ENCODE results near the gene P2RY2.

The P2RY2 gene

DNA sequence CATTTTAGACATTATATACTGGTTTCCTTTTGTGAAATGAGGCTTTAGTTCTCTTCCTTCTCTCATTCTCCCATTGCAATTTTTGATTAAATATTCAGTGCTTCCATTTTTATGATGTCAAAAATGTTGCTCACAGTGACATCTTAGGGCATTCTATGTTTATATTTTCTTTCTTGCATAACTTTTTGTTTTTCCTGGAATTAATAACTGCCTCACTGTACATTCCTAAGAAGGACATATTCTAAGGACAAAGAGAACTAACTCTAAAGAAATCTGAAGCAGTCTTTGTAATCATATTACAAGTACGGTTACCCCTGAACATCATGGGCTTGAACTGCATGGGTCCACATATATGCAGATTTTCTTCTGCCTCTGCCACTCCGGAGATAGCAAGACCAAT is 28.2 kb downstream of the P2RY2 start:
- no peak for DNase-seq

DNA sequence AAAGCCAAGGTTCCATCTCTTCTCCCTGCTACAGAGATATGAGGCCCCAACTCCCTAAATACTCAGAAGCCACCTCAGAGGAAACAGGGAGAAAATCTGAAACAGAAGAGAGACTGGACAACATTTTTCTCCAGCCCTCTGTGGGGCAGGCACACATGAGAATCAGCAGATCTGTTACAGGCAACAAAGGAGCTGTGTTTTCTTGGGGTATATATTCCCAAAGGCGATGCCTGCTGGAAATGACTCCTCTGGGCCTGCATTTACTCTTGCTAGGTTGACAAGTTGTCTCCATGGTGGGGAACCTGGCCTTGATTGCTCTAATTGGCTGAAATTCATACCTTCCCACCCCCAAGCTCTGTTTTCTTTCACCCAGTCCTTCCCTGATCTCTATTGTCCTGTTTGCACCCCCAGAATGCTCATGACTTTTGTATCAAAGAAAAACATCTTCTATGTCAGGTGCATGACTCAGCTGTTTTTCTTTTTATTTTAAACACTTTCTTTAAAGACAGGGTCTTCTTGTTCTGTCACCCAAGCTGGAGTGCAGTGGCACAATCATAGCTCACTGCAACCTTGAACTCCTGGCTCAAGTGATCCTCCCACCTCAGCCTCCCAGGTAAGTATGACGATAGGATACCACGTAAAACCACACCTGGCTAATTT is 30.6 kb downstream of the P2RY2 start:
- no peak for DNase-seq

DNA sequence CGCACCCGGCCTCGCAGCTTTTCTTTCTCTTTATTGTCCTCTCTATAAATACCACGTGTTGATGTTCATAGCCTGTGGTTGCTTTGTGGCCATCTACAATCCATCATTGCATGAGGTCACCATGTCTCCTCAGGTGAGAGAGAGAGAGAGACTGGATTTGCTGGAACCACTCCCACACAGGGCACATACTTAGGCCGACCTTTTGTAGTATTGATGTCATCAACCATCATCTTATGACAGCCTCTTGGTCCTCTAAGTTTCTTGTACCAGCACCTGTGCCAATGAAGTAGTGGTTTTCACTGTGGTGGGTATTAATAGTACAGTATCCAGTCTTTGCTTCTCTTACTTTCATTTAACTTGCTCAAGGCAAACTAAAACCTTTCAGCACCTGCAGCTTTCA is 31.2 kb downstream of the P2RY2 start:
- DNase-seq = no peak

DNA sequence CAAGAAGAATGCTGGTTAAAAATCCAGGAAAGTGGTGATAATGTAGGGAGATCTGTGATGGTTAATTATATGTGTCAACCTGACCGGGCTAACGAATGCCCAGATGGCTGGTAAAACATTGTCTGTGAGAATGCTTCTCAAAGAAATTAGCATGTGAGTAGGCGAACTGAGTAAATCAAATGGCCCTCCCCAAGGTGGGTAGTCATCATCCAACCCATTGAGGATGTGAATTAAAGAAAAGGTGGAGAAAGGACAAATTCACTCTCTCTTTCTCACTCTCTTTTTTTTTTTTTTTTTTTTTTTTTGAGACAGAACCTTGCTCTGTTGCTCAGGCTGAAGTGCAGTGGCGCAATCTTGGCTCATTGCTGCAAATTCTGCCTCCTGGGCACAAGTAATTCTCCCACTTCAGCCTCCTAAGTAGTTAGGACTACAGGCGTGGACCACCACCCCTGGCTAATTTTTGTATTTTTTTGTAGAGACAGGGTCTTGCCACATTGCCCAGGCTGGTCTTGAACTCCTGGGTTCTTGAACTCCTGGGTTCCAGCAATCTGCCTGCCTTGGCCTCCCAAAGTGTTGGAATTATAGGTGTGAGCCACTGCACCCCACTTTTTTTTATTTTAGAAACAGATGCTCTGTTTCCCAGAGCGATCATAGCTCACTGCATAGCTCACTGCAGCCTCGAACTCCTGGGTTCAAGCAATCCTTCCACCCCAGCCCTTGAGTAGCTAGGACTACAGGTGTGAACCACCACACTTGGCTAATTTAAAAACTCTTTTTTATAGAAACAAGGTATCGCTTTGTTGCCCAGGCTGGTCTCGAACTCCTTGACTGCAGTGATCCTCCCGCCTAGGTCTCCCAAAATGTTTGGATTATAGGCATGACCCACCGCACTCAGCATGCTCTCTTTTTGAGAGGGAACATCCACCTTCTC is 32.0 kb downstream of the P2RY2 start:
- DNase-seq = no peak

DNA sequence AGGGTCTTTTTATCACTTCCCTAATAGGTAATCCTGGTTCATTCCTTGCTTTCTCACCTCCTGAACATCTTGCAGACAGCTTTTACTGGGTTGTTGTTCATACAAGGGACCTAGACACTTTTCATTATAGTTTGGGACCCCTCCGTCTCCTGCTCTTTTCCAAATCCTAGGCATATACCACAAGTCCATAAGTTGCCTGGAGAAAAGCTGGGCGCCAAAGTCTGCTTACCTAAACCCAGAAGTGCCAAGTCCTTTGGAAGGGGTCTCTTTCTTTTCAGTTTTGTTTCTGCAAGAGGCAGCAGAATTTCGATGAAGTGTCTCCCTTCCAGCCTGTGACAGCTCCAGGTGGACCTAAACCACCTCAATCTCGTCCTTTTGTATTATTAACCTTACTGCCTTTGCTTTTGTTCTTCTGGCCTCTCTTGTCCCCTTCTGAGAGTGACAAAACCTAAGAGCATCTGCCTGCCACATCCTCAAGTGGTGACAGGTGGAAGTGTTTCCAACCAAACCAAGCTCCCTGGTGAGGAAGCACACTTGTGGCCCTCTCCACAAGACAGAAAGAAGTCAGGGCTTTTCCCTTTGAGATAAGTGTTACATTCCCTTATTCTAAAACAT is 34.6 kb downstream of the P2RY2 start:
- DNase-seq = no peak

DNA sequence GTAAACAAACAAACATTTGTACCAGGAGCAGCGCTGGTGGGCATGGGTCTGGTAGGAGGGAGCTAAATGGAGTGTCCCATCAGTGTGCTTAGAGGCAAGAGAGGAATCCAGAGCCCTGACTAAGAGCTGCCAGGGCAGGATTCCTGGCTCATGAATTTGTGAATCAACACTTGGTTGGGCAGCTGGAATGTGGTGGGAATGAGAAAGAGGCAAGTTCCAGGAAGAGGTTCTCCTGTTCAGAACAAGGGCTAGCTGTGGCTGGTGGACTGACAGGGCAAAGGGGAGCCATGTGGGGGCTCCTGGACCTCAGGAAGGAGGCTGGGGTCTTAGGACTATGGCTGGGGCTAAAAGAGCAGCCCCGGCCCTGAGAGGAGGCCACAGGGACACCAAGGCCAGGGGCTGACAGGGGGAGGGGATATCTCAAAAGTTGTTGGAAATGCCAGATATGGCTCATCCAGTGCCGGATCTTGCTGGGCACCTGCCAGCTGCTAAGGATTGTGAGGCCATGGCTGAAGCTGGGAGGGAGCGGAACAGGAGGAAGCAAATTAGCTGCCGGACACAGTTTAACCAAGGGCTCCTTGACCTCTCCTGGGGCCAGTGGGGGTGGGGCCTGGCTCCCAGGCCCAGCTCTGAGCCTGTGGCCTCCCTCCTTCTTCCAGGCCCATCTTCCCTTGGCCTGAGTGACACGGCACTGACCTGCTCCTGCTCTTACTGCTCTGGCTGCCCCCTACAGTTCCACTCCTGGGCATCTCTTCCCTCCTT is 39.4 kb downstream of the P2RY2 start:
- DNase-seq = no peak

DNA sequence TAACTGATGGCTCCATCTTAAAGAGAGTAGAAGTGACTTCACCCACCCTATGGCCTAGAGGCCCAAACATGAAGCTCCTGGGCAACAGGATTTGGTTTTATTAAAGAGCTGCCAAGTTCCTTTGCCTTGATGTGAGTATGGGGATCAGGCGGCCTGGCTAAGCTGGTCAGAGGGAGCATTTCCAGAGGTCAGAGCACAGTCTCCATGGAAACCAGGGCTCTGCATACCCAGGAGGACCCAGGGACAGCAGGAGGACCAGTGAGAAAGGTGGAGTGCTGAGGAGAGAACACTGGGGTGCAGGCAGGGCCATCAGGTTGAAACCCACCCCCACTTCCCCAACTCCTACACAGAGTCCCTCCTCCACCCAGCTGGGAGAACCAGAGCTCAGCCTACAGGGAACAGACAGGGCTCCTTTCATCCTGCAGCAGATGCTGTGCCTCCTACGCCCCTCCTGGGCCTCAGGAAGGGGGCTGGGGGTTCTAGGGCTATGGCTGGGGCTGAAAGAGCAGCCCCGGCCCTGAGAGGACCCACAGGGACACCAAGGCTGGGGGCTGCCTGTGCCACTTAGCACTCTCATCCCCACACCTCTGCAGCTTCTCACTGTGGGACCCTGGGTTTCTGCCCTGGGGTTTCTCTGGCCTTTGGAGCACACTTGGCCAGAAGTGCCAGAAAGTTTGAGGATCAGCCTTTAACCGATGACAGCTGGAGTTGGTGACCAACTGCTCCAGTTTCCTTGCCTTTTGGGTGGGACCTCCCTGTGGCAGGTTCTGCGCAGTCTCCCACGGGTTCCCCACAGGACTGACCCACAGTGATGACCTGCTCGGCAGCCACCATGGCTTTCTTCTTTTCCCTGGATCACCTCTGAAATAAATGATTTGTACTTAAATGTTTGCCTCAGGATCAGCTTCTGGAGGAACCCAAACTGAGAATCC is 40.3 kb downstream of the P2RY2 start:
- no peak for DNase-seq

DNA sequence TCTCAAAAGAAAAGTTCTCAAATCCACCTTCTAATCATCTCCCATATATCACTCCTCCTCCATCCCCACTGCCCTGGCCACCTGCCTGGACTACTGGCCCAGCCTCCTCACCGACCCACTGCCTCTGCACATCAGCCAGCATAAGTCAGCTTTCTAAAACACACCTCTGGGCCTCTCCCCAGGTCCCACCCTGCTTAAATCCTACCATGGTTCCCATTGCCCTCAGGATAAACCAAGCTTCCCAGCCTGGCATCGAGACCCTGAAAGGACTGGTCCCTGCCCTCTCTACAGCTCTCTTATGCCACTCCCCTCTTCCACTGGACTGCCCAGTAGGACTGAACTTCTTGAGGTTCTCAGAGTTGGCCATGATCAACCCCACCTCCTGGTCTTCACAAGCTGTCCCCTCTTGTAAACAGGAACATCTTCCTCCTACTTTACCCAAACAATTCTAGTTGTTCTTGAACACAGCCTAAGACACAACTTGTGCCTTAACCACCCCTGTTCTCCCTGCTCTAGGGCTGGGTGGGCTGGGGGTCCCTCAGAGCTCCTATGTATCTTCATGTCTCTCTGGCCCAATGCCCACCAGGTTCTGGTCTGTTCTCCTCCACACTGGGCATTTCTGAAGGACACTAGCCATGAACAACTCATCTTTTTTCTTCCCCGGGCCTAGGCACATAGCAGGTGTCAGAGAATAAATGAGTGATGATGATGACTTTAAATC is 41.5 kb downstream of the P2RY2 start:
- DNase-seq = no peak

DNA sequence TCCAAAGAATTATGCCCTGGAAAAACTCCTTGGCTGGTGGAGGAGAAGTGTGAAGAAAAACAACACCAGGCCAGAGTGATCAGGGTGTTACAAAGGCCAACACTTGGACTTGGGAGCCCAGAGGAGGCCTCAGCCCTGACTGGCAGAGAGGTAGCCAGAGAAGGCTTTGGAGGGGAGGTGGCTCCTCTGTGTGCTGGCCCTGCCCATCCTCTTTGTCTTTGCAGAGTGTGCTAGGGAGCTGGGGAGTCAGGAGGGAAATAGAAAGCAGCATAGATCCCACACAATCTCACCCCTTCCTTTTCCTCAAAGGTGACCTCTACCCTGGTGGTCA is 42.0 kb downstream of the P2RY2 start:
- DNase-seq = no peak

DNA sequence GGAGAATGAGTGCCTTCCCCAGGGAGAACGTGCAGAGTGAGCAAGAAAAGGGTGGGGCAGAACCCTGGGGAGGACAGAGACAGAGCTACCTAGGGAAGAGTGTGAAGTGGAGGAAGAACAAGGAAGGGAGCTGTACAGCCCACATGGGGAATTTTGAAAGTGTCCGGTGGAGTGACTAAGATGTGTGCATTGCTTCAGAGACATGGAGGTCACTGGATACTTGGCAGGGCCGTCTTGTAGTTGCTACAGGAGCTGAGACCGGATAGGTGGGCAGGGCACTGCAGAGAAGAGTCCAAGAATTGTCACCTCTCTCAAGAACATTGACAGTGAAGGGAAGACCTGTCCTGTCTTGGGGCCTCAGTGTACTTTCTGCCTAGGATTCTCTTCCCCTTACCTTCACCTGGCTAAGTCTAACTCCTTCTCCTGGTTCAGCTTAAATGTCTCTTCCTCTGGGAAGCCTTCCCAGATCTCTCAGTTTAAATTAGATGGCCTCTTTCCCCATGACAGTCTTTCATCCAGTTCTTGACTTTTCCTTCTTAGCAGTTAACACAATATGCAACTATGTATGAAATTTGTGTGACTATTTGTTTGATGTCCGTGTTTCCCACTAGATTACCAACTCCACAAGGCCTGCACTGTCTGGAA is 44.9 kb downstream of the P2RY2 start:
- no peak for DNase-seq

DNA sequence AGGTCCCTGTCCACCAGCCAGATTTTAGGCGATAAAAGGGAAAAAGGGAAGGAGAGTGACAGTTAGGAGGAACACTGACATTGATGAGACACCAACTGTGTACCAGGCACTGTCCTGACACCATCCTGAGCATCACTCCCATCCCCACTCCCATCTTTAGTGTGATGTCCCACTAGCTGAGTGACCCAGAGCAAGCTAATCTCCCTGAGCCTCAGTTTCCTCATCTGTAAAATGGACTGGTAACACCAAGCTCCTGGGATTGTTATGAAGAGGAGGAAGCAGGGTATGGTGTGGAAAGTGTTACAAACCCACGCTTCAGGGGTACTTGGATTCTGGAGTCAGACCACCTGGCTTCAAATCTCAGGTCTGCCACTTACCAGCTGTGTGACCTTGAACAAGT is 45.6 kb downstream of the P2RY2 start:
- DNase-seq = no peak

DNA sequence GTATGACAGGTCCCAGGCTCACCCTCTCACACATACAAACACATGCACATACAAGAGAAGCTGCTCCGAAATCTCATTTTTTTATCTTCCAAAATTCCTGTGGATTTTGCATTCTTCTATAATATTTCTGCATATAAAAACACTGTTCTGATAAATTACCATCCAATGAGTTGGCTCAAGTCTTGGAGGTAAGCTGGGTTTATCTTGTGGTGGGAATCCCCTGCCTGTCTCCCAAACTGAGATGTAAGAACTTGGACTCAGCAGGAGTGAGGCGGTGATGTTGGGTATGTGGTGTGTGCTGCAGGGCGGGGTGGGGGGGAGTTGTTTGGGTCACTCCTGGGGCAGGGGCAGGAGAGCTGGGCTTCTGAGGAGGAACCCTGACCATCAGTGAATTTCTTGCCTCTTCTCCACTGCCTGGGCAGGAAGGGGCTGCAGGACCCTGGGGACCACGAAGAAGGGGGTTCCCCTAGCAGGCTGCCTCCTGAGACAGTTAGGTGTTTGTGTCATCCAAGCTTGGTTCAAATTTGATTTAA is 47.3 kb downstream of the P2RY2 start:
- no peak for DNase-seq

DNA sequence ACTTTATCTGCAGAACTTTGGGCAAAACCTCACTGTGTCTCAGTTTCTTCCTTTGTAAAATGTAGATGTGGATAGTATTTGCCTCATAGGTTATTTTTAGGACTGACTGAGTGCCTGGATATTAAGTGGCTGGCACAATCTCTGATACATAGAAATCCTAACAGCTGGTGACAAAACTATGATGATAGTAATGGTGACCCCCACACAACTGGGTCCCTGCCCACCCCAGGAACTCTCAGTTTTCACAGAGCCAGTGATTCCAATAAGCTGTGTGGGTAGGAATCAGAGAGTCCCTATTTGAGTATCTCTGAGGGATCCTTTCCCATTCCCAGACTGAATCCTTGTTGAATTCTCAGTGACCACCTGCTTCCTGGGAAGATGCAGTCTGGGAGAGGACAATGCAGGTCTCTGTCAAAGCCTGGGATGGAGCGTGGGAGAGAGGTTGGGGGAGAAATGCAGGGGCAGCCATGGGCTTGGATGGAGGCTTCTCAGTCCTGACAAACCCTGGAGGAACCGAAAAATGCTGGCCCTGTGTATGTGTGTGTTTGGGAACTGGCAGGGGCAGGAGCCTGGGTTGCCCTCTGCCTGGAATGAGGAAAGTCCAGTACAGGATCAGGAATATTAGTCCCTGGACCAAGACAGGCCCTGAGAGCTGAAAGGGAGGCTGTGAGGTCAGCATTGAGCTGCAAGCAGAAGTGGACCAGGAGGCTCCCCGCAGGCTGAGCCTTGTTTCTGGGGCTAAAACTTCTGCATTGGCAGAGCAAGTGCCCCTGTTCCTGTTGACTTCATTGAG is 48.0 kb downstream of the P2RY2 start:
- no peak for DNase-seq

DNA sequence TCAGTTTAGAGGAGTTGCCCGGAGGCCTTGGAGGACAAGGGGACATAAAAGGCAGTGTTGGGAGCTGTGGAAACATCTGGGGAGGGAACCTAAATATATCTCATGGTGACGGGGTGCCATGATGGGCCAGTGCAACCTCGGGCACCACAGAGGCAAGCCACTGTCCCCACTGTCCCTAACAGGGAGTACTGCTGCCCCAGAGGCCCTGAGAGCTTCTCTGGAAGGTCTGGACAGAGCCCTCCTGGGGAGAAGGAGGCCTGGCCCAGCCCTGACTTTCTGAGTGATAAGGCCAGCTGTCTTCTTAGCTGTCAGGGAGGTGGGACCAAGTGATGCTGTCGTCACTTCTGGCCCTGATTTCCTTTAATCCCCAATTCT is 48.6 kb downstream of the P2RY2 start:
- DNase-seq = no peak

DNA sequence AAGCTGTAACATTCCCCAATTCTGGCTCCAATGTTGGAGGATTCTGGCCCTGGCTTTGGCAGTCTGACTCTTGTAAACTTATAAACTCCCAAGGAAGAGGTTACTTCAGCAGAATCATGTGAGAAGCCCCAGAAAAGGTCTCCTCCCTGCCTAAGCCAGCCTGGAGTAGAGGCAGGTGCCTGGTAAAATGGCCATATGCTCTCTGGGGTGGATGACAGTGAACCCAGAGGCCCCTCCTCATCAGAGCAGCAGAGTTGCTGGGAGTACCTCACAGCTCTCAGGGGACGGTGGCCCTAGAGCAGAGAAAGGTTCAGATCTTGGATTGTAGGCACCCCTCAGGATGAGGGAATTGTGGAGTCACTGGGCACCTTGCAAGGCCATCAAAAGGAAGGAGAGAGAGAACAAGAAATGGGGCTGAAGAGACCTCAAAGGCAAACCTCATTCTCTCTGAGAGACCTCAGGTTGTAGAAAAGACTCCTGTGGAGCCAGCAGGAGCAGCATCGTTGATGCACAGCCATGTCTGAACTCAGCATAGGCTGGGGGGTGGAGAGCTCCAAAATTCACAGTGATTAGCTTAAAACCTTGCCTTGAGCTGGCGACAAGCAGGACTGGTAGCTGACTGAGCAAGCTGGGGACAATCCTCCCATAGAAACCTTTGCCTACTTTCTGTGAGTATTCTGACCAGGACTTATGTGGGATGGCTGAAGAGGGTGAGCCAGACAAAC is 49.2 kb downstream of the P2RY2 start:
- DNase-seq = no peak

DNA sequence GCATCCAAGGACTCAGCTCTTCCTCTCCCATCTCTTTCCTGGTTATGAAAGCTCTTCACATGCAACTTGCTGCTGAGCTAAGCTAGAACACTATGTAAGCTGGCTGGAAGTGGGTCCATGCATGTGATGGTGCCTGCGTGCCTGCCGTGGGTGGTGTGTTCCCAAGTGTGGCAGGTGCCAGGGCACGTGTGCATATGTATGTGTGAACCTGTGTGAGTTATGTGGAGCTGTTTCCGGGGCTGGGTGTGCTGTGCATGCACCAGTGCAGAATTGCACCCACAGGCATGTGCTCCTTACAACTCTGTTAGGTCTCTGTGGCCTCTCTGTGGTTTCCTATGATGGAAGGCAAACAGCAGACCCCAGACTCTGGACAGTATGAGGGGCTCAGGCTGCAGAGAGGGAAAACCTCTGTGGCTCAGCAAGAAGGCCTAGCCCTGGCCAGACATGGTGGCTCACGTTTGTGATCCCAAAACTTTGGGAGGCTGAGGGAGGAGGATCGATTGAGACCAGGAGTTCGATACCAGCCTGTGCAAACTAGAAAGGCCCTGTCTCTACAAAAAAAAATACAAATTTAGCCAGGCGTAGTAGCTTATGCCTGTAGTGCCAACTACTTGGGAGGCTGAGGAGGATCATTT is 49.9 kb downstream of the P2RY2 start:
- DNase-seq = no peak

DNA sequence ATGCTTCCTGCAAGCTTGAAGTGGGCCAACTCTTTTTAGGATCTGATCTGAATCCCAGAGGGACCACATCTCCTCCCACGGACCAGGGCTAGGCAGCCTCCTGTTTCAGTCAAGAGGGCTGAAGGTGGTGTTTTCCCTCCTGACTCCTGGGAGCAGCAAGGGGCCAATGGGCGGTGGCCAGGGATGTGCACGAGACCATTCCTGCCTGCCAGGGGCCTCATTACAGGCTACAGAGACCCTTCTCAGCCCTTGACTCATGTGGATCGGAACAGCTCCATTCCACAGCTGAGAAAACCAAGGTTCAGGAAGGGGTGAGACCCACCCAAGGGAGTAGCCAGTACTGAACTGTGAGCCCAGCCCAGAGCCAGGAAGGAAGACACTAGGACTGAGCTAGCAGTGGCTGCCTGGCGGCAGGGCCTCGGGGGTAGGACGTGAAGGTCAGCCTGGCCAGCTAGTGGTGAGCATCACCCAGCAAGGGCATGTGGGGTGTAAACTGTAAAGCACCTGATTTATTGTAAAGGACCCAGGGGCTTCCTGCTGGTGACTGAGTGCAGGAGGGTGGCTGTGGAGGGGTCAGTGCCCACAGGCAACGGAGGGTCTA is 50.7 kb downstream of the P2RY2 start:
- DNase-seq = no peak

DNA sequence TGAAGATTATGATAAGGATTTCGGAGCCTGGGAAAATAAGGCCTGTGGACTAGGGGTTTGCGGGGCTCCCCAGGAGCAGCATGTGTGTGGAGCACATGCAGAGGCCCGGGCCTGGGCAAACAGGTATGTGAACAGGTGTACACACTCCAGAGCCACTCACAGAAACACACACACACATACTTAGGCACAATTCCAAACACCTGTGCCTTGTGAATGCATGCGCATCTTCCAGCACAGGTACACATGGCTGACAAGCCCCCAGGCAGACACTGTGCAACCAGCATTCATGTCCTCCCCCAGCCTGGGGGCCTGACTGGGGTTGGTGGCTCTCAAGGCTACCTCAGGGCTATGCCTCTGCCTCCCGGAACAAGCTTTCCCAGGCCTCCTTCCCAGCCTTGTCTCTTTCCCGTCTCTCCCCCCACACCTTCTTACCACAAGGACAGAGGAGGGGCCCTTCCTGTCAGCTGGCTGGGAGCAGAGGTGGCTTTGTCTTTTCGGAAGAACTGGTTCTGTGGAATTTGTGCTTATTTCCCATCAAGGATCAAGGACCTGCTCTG is 51.5 kb downstream of the P2RY2 start:
- no peak for DNase-seq

All from CD4-positive, alpha-beta T cell treated with Interleukin-6 for 4 hours (primary cell).